ENCODE data around the gene FMNL3. TPM values are rescaled to one million over a fixed set of nuclear protein-coding genes. Genes with fewer than 3 reads are reported as not detected.

FMNL3 gene
- polyA plus RNA-seq, 1 of the 3 experiments (the other 2 are of a cell fraction) = 10.2 TPM

DNA sequence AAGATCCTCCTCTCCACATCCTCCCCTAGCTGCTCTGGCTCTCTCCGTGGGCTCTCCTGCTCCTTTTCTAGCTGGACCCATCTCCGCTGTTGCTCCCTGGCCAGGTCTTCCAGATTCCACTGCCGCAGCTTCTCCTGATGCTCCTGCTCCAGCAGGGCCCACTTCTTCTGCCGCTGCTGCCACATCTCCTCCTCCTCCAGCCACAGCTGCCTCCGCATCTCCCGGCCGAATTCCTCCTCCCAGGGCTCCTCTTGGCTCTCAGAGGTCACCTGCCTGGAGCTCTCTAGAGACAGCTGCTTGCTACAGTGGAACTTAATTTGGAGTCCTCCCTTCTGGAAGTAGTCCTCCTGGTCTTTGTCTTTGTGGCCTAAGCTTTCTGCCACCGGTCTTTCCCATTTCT is 107.2 kb downstream of the FMNL3 start:
- H3K36me3 ChIP-seq (replicated peaks in 1 of 2; ENCODE audit: control insufficient read depth in 1 of 2, insufficient read depth in 2 of 2, low read length in 1 of 2) = peaks cover 4% of the 10 kb centered on the region in 2 experiments
- H2AFZ ChIP-seq (ENCODE audit: low read depth) = no peak overlapping the region
- H3K27me3 ChIP-seq (ENCODE audit: insufficient read depth) = no peaks in the 10 kb centered on the region
- POLR2A ChIA-PET = no interaction called here
- H3K4me1 ChIP-seq (ENCODE audit: control insufficient read depth in 1 of 2, insufficient read depth in 2 of 2, low read depth in 1 of 2, low read length in 1 of 2) = peaks cover 0 to 2% of the 10 kb centered on the region in 2 experiments; a peak in 1 of 4 replicates
- H4K20me1 ChIP-seq (ENCODE audit: insufficient read depth) = no peaks in the 10 kb centered on the region
- H3K9ac ChIP-seq = no peak overlapping the region
- no peak overlapping the region for H3K4me3 ChIP-seq (ENCODE audit: low read depth in 2 of 2, low read length in 1 of 2)
- no peaks in the 10 kb centered on the region for H3K9me3 ChIP-seq
- H3K4me2 ChIP-seq = no peak overlapping the region
- no peak for DNase-seq
- 98% methylated on average over 8 of the region's 8 CpGs for WGBS (ENCODE audit: low lambda C conversion rate)
- H3K27ac ChIP-seq (ENCODE audit: low read depth in 2 of 2, low read length in 1 of 2) = no peak overlapping the region
- no peaks in the 10 kb centered on the region for H3K79me2 ChIP-seq (ENCODE audit: insufficient read depth)
- CTCF ChIA-PET = interaction anchor here (1.0 to 2.2 kb wide), 4 partner anchors 12 to 36 kb away, joined by 3 to 8 read pairs (median 4); partner anchors contain the start of gene PRPF40B
- TF ChIP-seq EZH2phosphoT487 (IDR thresholded peaks at IDR 0.05; ENCODE audit: borderline replicate concordance, low read depth) (no peak), MXI1 (IDR thresholded peaks at IDR 0.05; ENCODE audit: low read depth, low read length) (no peak), CHD2 (IDR thresholded peaks at IDR 0.05; ENCODE audit: low read length, partially characterized antibody) (no peak)
- TF ChIP-seq, protein P1, sequence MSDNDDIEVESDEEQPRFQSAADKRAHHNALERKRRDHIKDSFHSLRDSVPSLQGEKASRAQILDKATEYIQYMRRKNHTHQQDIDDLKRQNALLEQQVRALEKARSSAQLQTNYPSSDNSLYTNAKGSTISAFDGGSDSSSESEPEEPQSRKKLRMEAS (IDR thresholded peaks at IDR 0.05; ENCODE audit: low read depth) = no peak
- H3K9me2 ChIP-seq = no peaks in the 10 kb centered on the region
- no peaks in the 10 kb centered on the region for H3F3A ChIP-seq (replicated peaks; ENCODE audit: insufficient read depth)

DNA sequence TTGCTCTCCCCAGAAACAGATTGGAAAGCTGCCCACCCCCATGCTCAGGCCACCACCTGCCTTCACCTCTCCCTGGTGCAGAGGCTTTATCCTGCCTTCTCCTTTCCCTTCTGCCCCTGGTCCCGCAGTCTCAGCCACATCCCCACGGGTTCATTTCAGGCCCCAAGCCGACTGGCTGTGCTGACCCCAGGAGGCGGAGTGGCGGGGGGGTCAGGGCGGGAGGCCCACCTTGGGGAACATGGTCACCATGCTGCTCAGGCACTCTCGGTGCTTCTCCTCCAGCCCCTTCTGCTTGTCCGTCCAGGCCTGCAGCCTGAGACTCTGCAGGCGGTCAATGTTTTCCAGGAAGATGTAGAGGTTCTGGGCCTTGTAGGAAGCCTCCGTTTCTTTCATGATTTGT is 108.7 kb downstream of the FMNL3 start:
- TF ChIP-seq RAD21 (IDR thresholded peaks at IDR 0.05; ENCODE audit: low read length) (no peak), CHD2 (IDR thresholded peaks at IDR 0.05; ENCODE audit: low read length, partially characterized antibody) (no peak), RCOR1 (IDR thresholded peaks at IDR 0.05; ENCODE audit: low read length) (no peak), RXRA (IDR thresholded peaks at IDR 0.05; ENCODE audit: borderline replicate concordance, low read depth) (no peak), POLR2AphosphoS5 (IDR thresholded peaks at IDR 0.05; ENCODE audit: low read depth, low read length) (no peak), MEF2A (IDR thresholded peaks at IDR 0.05; ENCODE audit: borderline replicate concordance, low read depth) (no peak), ELF1 (IDR thresholded peaks at IDR 0.05) (no peak), FOXM1 (IDR thresholded peaks at IDR 0.05; ENCODE audit: low read depth) (no peak), JUND (IDR thresholded peaks at IDR 0.05) (no peak), NFIC (IDR thresholded peaks at IDR 0.05; ENCODE audit: borderline replicate concordance) (no peak)
- TF ChIP-seq, protein P2, sequence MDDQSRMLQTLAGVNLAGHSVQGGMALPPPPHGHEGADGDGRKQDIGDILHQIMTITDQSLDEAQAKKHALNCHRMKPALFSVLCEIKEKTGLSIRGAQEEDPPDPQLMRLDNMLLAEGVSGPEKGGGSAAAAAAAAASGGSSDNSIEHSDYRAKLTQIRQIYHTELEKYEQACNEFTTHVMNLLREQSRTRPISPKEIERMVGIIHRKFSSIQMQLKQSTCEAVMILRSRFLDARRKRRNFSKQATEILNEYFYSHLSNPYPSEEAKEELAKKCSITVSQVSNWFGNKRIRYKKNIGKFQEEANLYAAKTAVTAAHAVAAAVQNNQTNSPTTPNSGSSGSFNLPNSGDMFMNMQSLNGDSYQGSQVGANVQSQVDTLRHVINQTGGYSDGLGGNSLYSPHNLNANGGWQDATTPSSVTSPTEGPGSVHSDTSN (IDR thresholded peaks at IDR 0.05) = no peak
- TF ChIP-seq, protein P3, sequence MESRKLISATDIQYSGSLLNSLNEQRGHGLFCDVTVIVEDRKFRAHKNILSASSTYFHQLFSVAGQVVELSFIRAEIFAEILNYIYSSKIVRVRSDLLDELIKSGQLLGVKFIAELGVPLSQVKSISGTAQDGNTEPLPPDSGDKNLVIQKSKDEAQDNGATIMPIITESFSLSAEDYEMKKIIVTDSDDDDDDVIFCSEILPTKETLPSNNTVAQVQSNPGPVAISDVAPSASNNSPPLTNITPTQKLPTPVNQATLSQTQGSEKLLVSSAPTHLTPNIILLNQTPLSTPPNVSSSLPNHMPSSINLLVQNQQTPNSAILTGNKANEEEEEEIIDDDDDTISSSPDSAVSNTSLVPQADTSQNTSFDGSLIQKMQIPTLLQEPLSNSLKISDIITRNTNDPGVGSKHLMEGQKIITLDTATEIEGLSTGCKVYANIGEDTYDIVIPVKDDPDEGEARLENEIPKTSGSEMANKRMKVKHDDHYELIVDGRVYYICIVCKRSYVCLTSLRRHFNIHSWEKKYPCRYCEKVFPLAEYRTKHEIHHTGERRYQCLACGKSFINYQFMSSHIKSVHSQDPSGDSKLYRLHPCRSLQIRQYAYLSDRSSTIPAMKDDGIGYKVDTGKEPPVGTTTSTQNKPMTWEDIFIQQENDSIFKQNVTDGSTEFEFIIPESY (IDR thresholded peaks at IDR 0.05; ENCODE audit: borderline replicate concordance, low read depth) = no peak
- ChIA-PET POLR2A (no interaction called here), CTCF (interaction anchor here (0.8 kb wide), 1 partner anchor 18 kb away, joined by 4 read pairs; no protein-coding TSS in a partner anchor)
- Histone ChIP-seq H3K4me3 (ENCODE audit: low read depth in 2 of 2, low read length in 1 of 2) (no peak overlapping the region), H3K9me3 (no peaks in the 10 kb centered on the region), H3K27ac (ENCODE audit: low read depth in 2 of 2, low read length in 1 of 2) (no peak overlapping the region), H3K27me3 (ENCODE audit: insufficient read depth) (no peaks in the 10 kb centered on the region), H3K9ac (no peak overlapping the region), H4K20me1 (ENCODE audit: insufficient read depth) (no peaks in the 10 kb centered on the region), H3F3A (replicated peaks; ENCODE audit: insufficient read depth) (no peaks in the 10 kb centered on the region), H3K36me3 (replicated peaks in 1 of 2; ENCODE audit: control insufficient read depth in 1 of 2, insufficient read depth in 2 of 2, low read length in 1 of 2) (peaks cover 0 to 4% of the 10 kb centered on the region in 2 experiments), H3K9me2 (no peaks in the 10 kb centered on the region), H3K4me2 (no peak overlapping the region), H2AFZ (ENCODE audit: low read depth) (no peak overlapping the region), H3K4me1 (ENCODE audit: control insufficient read depth in 1 of 2, insufficient read depth in 2 of 2, low read depth in 1 of 2, low read length in 1 of 2) (no peaks in the 10 kb centered on the region; a peak in 1 of 4 replicates), H3K79me2 (ENCODE audit: insufficient read depth) (no peaks in the 10 kb centered on the region)
- 85% methylated on average over 10 of the region's 10 CpGs for WGBS (ENCODE audit: low lambda C conversion rate)
- DNase-seq = no peak
